Effector CD4-positive, alpha-beta T cell (primary cell): ENCODE measurements around the gene CAMK2A.

ENCODE experiments used
- DNase-seq: peaks from one replicate; pipeline ENCODE4 v3.0.0-alpha.2; 2020

Gene CAMK2A

GRCh38 chr5:150278046-150278730 lies 11.4 kb downstream of the CAMK2A start:
- DNase-seq: no peak

- no peak for DNase-seq
These were observed 12.5 kb downstream of the CAMK2A start for GRCh38 chr5:150277043-150277442.

- DNase-seq: no peak
These were observed 14.8 kb downstream of the CAMK2A start for GRCh38 chr5:150274811-150275210.

- DNase-seq: no peak
These were observed 17.0 kb downstream of the CAMK2A start for GRCh38 chr5:150272531-150272930.

GRCh38 chr5:150271923-150272322 lies 17.6 kb downstream of the CAMK2A start:
- DNase-seq: no peak

- DNase-seq: no peak
These were observed 18.3 kb downstream of the CAMK2A start for GRCh38 chr5:150271296-150271692.

- DNase-seq: no peak
These were observed 18.9 kb downstream of the CAMK2A start for GRCh38 chr5:150270541-150271295.

GRCh38 chr5:150266871-150267291 lies 22.7 kb downstream of the CAMK2A start:
- no peak for DNase-seq

GRCh38 chr5:150265870-150266383 lies 23.6 kb downstream of the CAMK2A start:
- DNase-seq: no peak

- no peak for DNase-seq
These were observed 24.6 kb downstream of the CAMK2A start for GRCh38 chr5:150264667-150265603.

GRCh38 chr5:150263801-150264621 lies 25.6 kb downstream of the CAMK2A start:
- DNase-seq: no peak

- no peak for DNase-seq
These were observed 26.2 kb downstream of the CAMK2A start for GRCh38 chr5:150263375-150263775.

- no peak for DNase-seq
These were observed 27.1 kb downstream of the CAMK2A start for GRCh38 chr5:150262502-150262901.

GRCh38 chr5:150261231-150261630 lies 28.3 kb downstream of the CAMK2A start:
- no peak for DNase-seq

GRCh38 chr5:150258130-150258529 lies 31.4 kb downstream of the CAMK2A start:
- DNase-seq: no peak

- no peak for DNase-seq
These were observed 32.1 kb downstream of the CAMK2A start for GRCh38 chr5:150257424-150257823.

GRCh38 chr5:150256410-150257064 lies 33.0 kb downstream of the CAMK2A start:
- no peak for DNase-seq

- no peak for DNase-seq
These were observed 33.7 kb downstream of the CAMK2A start for GRCh38 chr5:150255659-150256409.

- no peak for DNase-seq
These were observed 34.8 kb downstream of the CAMK2A start for GRCh38 chr5:150254774-150255173.

- DNase-seq: no peak
These were observed 35.2 kb downstream of the CAMK2A start for GRCh38 chr5:150254363-150254762.
